HL-60/S4 (cell line): ENCODE data around the gene GMPPA.

ENCODE experiments used
- in situ Hi-C: fragments of 300-500 bp; cut with MboI; formaldehyde crosslinking; loops from 2 replicates; pipeline ENCODE4 v1.14.3; 2022; ENCODE audit warnings: low sequenced_read_pairs

GMPPA gene

DNA sequence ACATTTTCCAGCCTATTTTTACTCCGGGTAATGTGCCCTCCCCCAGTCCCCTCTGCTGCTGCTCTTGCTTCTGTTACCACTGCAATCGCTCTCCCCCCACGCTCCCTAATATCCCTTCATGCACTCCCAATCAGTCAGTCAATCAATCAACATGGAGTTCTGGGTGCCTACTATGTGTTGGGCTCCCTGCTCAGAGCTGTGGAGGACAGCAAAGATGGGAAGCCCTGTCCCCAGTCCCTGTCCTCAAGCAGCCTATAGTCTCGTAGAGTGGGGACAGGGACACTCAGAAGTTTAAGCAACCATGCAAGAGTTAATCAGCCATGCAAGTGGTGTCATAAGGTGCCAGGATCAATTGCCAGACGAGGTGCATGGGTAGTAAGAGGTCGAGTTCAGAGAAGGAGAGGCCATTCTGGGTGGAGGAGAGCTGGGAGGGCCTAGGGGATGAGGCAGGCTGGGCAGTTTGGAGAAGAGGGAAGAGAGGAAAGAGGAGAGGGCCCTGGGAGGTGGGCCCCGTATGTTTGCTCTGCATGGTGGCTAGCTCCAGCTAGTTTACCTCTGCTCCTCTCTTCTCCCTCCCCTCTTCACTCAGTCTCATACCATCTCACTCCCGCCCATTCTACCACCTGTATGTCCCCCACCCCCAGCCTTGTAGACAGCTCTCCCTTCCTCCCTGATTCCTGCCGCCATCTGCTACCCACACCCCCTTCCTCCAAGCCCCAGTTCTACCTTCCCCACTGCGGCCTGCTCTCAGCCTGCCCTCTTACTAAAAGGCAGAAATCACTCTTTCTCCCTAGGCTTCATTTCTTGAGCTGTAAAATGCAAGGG lies 19.5 kb downstream of the GMPPA start:
- in situ Hi-C loops: no loop called here

DNA sequence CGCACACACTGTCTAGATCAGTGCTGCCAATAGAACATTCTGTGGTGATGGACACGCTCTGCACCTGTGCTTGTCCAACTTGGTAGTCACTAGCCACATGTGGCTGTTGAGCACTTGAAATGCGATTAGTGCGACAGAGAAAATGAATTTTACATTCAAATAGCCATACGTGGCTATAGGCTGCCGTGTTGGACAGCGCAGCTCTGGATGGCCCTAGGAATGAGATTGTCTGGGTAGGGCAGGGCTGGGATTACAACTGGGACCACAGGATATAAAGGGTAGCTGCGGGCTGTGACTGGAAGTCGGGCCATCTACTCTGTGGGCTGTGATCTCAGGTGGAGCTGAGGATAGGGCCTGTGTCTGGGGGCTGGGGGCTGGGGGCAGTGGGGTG lies 20.8 kb downstream of the GMPPA start:
- in situ Hi-C loops: no loop called here

DNA sequence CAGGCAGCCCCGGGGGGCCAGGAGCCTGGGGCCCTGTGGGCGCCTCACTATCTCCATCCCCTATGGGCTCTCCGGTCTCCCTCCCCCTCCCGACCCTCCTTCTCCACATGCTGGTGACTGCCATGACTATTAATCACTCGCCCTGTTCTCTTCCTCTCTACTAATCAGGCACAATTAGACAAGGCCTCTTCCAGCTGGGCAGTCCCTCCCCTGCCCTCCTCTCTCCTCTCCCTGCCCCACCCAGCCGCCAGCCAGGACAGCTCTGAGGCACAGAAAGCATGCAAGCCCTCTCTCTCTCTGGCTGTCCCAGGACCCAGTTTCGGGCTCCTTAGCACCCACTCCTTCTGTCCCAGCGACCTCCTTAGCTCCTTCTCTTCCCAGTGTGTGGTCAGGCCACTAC lies 21.4 kb downstream of the GMPPA start:
- in situ Hi-C loops: no loop called here

DNA sequence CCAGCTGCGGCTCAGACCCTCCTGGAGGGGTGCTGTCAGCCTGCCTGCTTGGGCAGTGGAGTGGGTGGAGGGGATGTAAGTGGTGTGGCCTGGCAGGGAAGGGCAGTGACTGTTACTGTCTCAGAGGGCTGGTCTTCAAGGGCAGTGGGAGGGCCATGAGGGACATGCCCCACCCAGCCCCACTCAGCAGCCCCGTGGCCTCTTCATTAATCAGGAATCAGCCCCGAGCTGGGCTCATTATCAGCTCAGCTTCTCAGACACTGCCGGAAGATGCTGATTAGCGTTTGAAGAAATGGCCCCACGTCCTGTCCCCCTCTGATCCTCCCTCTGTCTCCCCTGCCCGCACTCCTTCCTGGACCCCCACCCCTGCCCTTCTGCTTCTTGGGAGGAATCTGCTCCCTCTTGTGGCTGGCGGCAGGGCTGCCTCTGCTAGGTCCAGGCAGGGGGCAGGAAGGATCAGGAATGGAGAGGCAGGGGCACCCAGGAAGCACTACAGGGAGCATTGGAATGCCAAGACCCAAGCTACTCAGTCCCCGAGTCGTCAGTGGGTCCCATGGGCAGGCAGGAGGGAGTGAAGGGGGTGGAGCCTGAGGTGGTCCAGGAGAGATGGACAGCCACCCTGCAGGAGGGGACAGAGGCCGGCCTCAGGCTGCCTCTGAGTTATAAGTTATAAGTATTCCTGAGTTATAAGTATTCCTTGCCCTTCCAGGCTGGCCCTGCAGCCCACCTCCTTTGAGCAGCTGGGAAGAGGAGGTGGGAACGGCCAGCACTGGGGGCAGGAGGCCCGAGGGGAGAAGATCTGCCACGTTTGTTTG lies 22.6 kb downstream of the GMPPA start:
- in situ Hi-C loops: no loop called here

DNA sequence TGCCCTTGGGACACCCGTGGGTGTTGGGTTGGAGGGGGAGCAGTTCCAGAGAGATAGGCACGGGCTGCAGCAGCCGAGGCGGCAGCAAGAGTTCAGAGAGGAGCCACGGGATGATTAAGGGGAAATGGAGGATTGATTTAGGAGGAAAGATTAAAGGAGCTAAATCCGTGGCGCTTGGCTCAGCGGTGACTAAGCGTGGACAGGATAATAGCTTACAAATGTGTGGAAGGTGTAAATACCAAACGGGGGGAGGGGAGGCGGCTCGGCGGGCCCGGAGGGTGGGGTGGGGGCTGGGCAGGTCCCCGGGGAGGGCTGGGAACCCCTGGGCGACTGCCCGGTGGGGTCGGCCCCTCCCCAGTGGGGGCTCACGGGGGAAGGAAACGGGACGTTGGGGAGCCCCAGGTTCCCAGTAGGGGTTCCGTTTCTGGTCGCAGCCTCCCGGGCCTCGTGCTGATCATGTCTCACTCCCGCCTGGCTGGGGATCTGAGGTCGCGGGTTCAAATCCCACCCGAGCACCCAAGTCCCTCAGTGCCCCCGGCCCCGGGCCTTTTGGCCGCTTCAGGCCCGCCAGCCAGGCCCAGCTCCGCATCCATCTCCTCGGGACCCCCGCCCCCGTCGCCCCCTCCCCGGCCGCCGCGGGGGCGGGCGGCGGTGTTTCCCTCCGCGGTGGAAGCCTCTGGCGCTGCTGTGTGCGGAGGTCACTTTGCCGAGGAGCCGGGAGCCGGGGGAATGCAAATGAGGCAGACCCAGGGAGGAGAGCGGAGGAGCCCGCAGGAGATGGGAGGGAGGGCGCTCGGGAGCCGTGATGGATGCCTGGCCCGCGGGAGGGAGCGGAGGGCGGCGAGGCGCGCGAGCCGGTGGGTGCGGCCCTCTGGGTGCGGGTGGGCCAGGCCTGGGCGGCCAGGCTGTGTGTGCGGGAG lies 23.7 kb downstream of the GMPPA start:
- in situ Hi-C loops: no loop called here

DNA sequence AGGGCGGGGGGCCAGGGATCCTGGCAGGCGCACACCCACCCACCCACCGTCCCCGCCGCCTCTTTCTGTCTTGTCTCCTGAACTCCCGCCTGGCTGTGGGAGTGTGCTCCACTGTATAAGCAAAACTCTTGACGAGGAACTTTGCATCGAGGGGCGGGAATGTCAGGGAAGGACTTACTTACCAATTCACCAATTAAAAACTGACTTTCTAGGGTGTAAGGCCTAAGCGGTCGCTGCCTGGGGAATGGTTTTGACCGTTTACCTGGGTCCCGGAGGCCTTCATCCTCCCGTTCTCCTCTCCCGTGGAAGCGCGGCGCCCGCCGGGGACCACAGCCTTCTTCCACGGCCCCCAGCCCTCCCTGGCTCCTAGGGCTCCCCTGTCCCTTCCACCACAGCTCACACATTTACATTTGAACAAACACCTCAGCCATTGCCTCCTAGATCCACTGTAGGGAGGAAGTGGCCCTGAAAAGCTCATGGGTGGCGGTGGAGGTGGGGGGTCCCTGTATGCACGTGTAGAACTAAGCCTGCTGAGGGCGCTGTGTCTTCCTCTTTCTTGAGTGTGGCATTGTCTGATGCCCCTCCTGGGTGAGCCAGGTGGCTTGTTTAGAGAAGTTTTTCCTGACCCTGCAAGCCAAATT lies 24.5 kb downstream of the GMPPA start:
- in situ Hi-C loops: no loop called here

DNA sequence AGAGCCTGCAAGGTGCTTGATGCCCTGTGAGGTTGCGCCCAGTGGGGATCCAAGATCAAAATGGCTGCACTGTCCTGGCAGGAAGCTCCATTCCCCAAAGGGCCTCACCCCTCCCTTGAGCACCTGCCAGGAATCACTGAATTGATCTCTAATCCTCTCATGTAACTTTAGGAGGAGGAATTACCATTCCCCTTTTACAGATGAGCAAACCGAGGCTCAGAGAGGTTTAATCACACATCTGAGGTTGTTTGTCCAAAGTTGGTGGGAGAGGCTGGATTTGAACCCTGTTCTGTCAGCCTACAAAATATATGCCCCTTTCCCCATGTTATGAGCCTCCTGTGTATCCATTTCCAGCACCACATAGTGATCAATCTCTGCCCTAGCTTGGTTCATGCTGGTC lies 26.1 kb downstream of the GMPPA start:
- in situ Hi-C loops: no loop called here

DNA sequence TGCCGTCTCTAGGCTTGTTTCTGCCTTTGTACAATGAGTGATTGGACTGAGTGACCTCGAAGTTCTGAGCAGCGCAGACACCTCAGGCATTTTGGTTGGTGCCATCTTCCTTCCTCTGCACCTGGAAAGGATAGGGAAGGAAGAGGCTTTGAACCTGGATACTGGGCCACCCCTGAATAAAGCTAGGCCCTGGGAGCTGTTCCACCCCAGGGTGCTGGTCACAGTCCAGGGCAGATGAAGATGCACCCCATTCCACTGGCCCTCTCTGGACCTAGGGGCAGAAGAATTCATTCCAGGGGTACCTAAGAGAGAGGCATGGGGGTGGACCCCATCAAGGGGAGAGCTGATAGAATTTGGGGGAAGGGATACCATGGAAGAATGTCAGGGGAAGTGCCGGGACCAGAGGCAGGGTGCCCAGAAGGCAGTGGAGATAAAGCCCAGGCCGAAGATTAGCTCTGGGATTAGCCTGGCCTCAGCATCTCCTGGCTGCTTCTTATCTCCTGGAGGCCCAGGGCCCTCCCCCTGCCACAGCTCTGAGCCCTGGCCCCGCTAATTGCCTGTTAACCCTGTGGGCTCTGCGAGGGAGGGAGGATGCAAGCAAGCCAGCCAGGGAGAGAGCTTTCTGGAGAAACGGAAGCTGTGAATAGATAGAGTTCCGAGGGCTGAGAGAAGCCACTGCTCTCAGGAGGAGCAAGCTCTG lies 27.0 kb downstream of the GMPPA start:
- in situ Hi-C loops: no loop called here

DNA sequence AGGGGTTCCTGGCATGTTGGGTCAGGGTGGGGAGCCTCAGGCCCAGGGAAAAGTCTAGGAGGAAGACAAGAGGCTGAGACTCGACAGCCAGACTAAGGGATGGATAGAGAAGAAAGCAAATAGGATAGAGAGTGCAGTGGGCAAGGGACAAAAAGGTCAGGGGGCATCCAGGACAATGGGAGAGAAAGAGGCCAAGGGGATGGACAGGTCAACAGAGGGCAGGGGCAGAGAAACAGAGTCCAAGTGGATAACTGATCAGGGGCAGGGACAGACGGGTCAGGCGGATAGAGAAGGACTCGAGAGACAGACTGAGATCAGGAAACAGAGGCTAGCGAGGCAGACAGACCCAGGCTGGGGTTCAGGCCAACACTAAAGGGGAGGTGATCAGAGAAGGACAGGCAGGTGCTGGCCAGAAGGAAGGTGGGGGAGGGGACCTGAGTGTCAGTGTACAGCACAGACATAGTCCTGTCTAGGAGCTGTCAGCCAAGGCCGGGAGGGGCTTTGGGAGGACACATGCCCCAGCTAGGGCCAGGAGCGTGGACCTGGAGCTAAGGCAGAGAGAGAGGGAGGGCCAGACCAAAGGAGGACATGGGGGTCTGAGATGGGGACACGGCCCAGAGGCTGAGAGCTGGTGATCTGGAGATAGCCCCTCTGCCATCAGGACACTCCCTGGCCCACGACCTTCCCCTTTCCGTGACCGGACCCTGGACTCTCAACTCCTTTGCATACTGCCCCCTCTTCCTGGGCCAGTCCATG lies 27.8 kb downstream of the GMPPA start:
- in situ Hi-C loops: no loop called here

DNA sequence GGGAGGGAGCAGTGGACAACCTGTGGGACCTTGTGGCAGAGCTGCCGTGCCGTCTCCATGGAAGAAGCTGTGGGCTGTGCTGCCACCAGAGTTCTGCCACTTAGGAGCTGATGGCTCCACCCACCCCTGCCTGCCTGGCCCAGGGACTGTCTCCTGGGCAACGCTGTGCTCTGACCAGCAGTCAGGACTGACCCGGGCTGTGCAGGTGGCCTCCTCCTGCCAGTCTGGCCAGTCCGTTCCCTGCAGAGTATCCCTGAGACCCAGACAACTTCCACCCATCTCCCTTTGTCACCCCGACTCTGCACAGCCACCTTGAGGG lies 28.3 kb downstream of the GMPPA start:
- in situ Hi-C loops: no loop called here

DNA sequence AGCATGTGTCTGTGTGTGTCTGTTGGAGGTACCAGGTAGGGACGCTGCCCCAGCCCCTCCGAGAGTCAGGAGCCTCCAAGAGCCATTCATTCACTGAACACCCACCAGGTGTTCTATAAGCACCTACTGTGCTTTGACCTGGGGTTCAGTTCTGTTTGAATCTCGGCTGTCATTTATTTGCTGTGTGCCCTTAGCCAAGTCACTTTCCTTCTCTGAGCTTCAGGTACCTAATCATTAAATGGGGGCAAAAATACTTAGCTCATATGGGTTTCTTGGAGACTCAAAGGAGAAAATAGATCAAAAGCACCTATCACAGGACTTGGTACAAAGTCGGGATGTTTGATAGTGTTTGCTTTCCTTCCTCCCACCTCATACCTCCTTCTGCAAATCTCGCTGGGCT lies 28.8 kb downstream of the GMPPA start:
- in situ Hi-C loops: no loop called here

DNA sequence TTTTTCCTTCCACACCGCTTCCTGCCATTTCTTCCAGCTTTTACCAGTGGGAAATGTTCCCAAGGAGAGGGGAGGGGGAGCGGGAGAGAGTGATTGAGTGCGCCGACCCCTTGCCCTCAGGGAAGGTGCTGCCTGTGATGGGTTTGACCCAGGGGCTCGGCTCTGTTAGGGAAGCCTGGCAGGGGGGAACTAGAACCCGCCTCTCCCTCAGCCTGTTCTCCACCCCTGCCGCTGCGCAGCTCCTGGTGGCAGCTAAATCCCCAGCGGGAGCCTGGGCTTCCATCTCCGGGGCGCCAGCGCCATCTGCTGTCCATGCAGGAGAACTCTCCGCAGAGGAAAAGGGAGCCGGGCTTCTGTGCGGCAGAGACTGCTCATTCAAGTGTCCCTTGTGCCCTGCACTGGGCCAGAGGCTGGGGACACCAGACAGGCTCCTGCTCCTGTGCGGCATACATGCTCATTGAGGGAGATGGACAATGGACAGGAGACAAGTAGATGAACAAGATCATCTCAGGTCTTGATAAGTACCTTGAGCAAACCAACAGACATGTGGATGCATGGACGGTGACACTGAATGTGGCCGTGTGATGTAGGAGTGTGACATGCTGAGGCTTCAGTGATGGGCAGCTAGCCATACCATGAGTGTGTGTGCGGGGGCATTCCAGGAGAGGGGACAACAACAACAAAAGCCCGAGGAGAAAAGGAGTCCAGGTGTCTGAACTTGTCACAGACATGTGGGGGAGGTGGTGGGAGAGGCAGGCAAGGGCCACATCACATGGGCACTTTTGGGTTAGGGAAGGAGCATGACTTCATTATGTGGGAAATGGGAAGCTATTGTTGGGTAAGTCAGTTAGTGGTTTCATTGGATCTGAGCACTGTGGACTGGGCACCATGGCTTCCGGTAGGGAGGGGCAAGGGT lies 31.6 kb downstream of the GMPPA start:
- in situ Hi-C loops: loop anchor here (5.0 to 10.0 kb wide), 2 partner anchors 114 to 133 kb away; no protein-coding TSS in a partner anchor

DNA sequence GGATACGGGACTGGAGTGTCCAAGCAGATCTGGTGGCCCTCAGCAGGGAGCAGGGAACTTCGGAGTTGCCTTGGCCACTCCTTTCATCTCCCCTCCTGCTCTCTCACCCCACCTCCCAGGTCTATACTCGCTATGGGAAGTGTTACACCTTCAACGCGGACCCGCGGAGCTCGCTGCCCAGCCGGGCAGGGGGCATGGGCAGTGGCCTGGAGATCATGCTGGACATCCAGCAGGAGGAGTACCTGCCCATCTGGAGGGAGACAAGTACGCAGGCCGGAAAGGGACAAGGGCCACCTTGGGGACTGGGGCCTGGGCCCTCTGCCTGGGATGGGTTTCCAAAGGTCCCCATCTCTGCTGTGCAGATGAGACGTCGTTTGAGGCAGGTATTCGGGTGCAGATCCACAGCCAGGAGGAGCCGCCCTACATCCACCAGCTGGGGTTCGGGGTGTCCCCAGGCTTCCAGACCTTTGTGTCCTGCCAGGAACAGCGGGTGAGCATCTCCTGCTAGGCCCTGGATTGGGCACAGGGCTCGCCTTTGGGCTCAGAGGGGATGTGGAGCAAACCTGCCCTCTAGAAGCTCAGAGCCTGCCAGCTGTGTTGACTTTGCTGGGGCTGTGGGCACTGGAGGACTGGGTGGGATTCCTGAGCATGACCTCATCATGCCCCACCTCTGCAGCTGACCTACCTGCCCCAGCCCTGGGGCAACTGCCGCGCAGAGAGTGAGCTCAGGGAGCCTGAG lies 33.1 kb downstream of the GMPPA start:
- in situ Hi-C loops: loop anchor here (5.0 to 10.0 kb wide), 2 partner anchors 113 to 135 kb away; no protein-coding TSS in a partner anchor

DNA sequence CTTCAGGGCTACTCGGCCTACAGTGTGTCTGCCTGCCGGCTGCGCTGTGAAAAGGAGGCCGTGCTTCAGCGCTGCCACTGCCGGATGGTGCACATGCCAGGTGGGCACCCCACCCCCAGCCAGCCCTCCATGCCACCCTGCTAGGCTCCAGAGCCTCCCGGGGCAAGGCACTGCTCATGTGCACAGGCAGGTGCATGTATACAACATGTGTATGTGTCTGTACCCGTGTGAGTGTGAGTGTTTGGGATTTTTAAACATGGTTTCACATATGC lies 33.6 kb downstream of the GMPPA start:
- in situ Hi-C loops: loop anchor here (5.0 to 10.0 kb wide), 2 partner anchors 112 to 135 kb away; no protein-coding TSS in a partner anchor

DNA sequence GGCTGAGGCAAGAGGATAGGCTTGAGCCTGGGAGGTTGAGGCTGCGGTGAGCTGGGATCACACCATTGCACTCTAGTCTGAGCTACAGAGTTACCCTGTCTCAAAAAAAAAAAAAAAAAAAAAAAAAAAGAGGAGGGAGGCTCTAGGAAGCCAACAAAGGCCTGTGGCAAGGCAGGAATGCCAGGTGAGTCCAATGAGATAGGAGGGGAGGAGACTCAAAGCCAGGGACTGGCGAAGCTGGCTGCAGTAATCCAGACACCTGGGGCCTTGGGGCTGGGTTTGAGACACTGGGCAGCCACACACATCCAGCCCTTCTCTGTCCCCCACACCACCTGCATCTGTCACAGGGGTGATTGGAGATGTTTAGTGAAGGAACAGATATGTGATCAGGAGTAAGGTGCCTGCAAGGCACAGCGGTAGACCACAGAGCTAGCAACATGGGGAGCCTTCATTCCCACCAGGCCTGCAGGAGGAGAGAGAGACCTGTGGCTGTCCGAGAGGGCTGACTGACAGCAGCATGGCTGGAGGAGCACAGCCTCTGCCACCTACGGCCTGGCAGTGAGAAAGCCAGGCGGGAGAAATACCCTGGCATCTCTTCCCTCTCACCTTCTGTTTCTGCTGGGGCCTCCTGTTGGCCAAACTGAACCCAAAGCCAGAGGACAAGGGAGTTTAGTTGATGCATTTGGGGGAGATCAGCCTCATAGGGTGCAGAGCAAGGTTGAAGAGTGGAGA lies 35.4 kb downstream of the GMPPA start:
- in situ Hi-C loops: loop anchor here (5.0 to 10.0 kb wide), 2 partner anchors 111 to 137 kb away; no protein-coding TSS in a partner anchor

DNA sequence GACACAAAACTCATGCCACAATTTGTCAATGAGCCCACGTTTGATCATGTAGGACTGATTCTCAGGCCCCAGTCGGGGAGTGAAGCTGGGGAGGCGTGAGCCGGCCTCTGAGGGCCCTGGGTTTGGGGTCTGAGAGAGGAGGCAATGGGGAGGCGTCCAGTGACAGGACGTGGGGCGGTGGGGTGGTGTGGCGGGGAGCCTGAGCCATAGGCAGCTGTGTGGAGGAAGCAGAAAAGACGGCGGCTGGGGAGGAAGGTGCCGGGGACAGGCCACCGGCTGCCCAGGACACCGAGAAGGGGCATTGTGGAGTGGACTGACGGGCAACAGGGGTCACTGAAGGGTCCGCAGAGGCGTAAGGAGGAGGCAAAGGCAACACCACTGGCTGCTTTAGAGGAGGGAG lies 37.7 kb downstream of the GMPPA start:
- in situ Hi-C loops: loop anchor here (10.0 kb wide), 1 partner anchor 108 kb away; no protein-coding TSS in a partner anchor

DNA sequence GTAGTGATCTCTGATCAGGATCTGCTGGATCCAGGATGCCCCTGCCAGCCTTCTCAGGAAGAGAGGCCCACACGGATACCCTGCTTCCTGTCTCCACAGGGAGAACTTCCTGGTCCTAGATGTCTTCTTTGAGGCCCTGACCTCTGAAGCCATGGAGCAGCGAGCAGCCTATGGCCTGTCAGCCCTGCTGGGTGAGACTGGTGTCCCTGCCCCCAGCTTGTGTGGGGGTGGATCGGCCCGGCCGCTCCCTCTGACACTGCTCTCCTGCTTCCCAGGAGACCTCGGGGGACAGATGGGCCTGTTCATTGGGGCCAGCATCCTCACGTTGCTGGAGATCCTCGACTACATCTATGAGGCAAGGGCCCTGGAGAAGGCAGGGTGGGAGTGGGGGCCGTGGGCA lies 38.3 kb downstream of the GMPPA start:
- in situ Hi-C loops: loop anchor here (10.0 kb wide), 1 partner anchor 108 kb away; no protein-coding TSS in a partner anchor
